ENCODE measurements around the gene LPCAT2.

LPCAT2 gene

GRCh38 chr16:55534756-55535155, 25.9 kb downstream of the LPCAT2 start:
- DNase-seq (ENCODE audit: insufficient read length, low spot score) (no peak), FAIRE-seq (no peak)
- TF ChIP-seq PAX5 (IDR thresholded peaks at IDR 0.05; ENCODE audit: insufficient read depth, low read length, severe bottlenecking) (no peak), POLR2AphosphoS5 (IDR thresholded peaks at IDR 0.05; ENCODE audit: low read depth, low read length) (no peak), TAF1 (IDR thresholded peaks at IDR 0.05; ENCODE audit: low read depth, low read length) (no peak)

- FAIRE-seq (no peak), DNase-seq (ENCODE audit: insufficient read length, low spot score) (no peak)
- TF ChIP-seq PAX5 (IDR thresholded peaks at IDR 0.05; ENCODE audit: insufficient read depth, low read length, severe bottlenecking), result no peak
- TF ChIP-seq SPI1 (IDR thresholded peaks at IDR 0.05; ENCODE audit: low read depth, low read length), result no peak
- no peak for TF ChIP-seq POU2F2 (IDR thresholded peaks at IDR 0.05; ENCODE audit: low read depth, low read length)
- TF ChIP-seq POLR2A (IDR thresholded peaks at IDR 0.05; ENCODE audit: low read depth, low read length), result no peak
These were observed 30.2 kb downstream of the LPCAT2 start for GRCh38 chr16:55539049-55539448.

GRCh38 chr16:55539488-55539887, 30.6 kb downstream of the LPCAT2 start:
- FAIRE-seq, result no peak
- no peak for DNase-seq (ENCODE audit: insufficient read length, low spot score)
- TF ChIP-seq POLR2AphosphoS5 (IDR thresholded peaks at IDR 0.05; ENCODE audit: low read depth, low read length), result no peak
- TF ChIP-seq SPI1 (IDR thresholded peaks at IDR 0.05; ENCODE audit: low read depth, low read length), result no peak
- no peak for TF ChIP-seq POLR2A (IDR thresholded peaks at IDR 0.05; ENCODE audit: low read depth, low read length)
- TF ChIP-seq PAX5 (IDR thresholded peaks at IDR 0.05; ENCODE audit: insufficient read depth, low read length, severe bottlenecking), result no peak
- no peak for TF ChIP-seq TAF1 (IDR thresholded peaks at IDR 0.05; ENCODE audit: low read depth, low read length)
- no peak for TF ChIP-seq POU2F2 (IDR thresholded peaks at IDR 0.05; ENCODE audit: low read depth, low read length)

GRCh38 chr16:55540221-55540620, 31.3 kb downstream of the LPCAT2 start:
- DNase-seq (ENCODE audit: insufficient read length, low spot score), result no peak
- FAIRE-seq, result no peak

GRCh38 chr16:55542459-55543082, 33.7 kb downstream of the LPCAT2 start:
- no peak for DNase-seq (ENCODE audit: insufficient read length, low spot score)
- no peak for TF ChIP-seq POLR2A (IDR thresholded peaks at IDR 0.05; ENCODE audit: low read depth, low read length)
- no peak for TF ChIP-seq PAX5 (IDR thresholded peaks at IDR 0.05; ENCODE audit: insufficient read depth, low read length, severe bottlenecking)
- TF ChIP-seq TAF1 (IDR thresholded peaks at IDR 0.05; ENCODE audit: low read depth, low read length), result no peak
- TF ChIP-seq POU2F2 (IDR thresholded peaks at IDR 0.05; ENCODE audit: low read depth, low read length), result no peak
- no peak for FAIRE-seq

More at GRCh38 chr16:55540221-55540620, 31.3 kb downstream of the LPCAT2 start:
- TF ChIP-seq PAX5 (IDR thresholded peaks at IDR 0.05; ENCODE audit: insufficient read depth, low read length, severe bottlenecking) (no peak), POLR2AphosphoS5 (IDR thresholded peaks at IDR 0.05; ENCODE audit: low read depth, low read length) (no peak), TAF1 (IDR thresholded peaks at IDR 0.05; ENCODE audit: low read depth, low read length) (no peak), POU2F2 (IDR thresholded peaks at IDR 0.05; ENCODE audit: low read depth, low read length) (no peak)

- TF ChIP-seq TAF1 (IDR thresholded peaks at IDR 0.05; ENCODE audit: low read depth, low read length) (no peak), POU2F2 (IDR thresholded peaks at IDR 0.05; ENCODE audit: low read depth, low read length) (no peak), SPI1 (IDR thresholded peaks at IDR 0.05; ENCODE audit: low read depth, low read length) (no peak), PAX5 (IDR thresholded peaks at IDR 0.05; ENCODE audit: insufficient read depth, low read length, severe bottlenecking) (no peak), POLR2AphosphoS5 (IDR thresholded peaks at IDR 0.05; ENCODE audit: low read depth, low read length) (no peak), POLR2A (IDR thresholded peaks at IDR 0.05; ENCODE audit: low read depth, low read length) (no peak)
- FAIRE-seq, result no peak
- DNase-seq (ENCODE audit: insufficient read length, low spot score), result no peak
These were observed 34.6 kb downstream of the LPCAT2 start for GRCh38 chr16:55543472-55543871.

- DNase-seq (ENCODE audit: insufficient read length, low spot score) (no peak), FAIRE-seq (no peak)
- no peak for TF ChIP-seq PAX5 (IDR thresholded peaks at IDR 0.05; ENCODE audit: insufficient read depth, low read length, severe bottlenecking)
- TF ChIP-seq POLR2A (IDR thresholded peaks at IDR 0.05; ENCODE audit: low read depth, low read length), result no peak
- TF ChIP-seq SPI1 (IDR thresholded peaks at IDR 0.05; ENCODE audit: low read depth, low read length), result no peak
- TF ChIP-seq POLR2AphosphoS5 (IDR thresholded peaks at IDR 0.05; ENCODE audit: low read depth, low read length), result no peak
- no peak for TF ChIP-seq TAF1 (IDR thresholded peaks at IDR 0.05; ENCODE audit: low read depth, low read length)
- TF ChIP-seq POU2F2 (IDR thresholded peaks at IDR 0.05; ENCODE audit: low read depth, low read length), result no peak
These were observed 43.7 kb downstream of the LPCAT2 start for GRCh38 chr16:55552621-55553020.

- DNase-seq (ENCODE audit: insufficient read length, low spot score) (no peak), FAIRE-seq (no peak)
- TF ChIP-seq POLR2AphosphoS5 (IDR thresholded peaks at IDR 0.05; ENCODE audit: low read depth, low read length) (no peak), TAF1 (IDR thresholded peaks at IDR 0.05; ENCODE audit: low read depth, low read length) (no peak), PAX5 (IDR thresholded peaks at IDR 0.05; ENCODE audit: insufficient read depth, low read length, severe bottlenecking) (no peak), POLR2A (IDR thresholded peaks at IDR 0.05; ENCODE audit: low read depth, low read length) (no peak), SPI1 (IDR thresholded peaks at IDR 0.05; ENCODE audit: low read depth, low read length) (no peak), POU2F2 (IDR thresholded peaks at IDR 0.05; ENCODE audit: low read depth, low read length) (no peak)
These were observed 46.6 kb downstream of the LPCAT2 start for GRCh38 chr16:55555436-55555835.

GRCh38 chr16:55557186-55557585, 48.3 kb downstream of the LPCAT2 start:
- FAIRE-seq, result no peak
- TF ChIP-seq POLR2AphosphoS5 (IDR thresholded peaks at IDR 0.05; ENCODE audit: low read depth, low read length) (no peak), POLR2A (IDR thresholded peaks at IDR 0.05; ENCODE audit: low read depth, low read length) (no peak), PAX5 (IDR thresholded peaks at IDR 0.05; ENCODE audit: insufficient read depth, low read length, severe bottlenecking) (no peak), POU2F2 (IDR thresholded peaks at IDR 0.05; ENCODE audit: low read depth, low read length) (no peak), TAF1 (IDR thresholded peaks at IDR 0.05; ENCODE audit: low read depth, low read length) (no peak), SPI1 (IDR thresholded peaks at IDR 0.05; ENCODE audit: low read depth, low read length) (no peak)
- DNase-seq (ENCODE audit: insufficient read length, low spot score), result no peak

GRCh38 chr16:55559233-55559632, 50.4 kb downstream of the LPCAT2 start:
- DNase-seq (ENCODE audit: insufficient read length, low spot score) (no peak), FAIRE-seq (no peak)
- TF ChIP-seq TAF1 (IDR thresholded peaks at IDR 0.05; ENCODE audit: low read depth, low read length) (no peak), POU2F2 (IDR thresholded peaks at IDR 0.05; ENCODE audit: low read depth, low read length) (no peak), POLR2A (IDR thresholded peaks at IDR 0.05; ENCODE audit: low read depth, low read length) (no peak), SPI1 (IDR thresholded peaks at IDR 0.05; ENCODE audit: low read depth, low read length) (no peak), PAX5 (IDR thresholded peaks at IDR 0.05; ENCODE audit: insufficient read depth, low read length, severe bottlenecking) (no peak), POLR2AphosphoS5 (IDR thresholded peaks at IDR 0.05; ENCODE audit: low read depth, low read length) (no peak)

All from GM12891 (cell line).